A549 treated with RU486 at 1 μM for 4 hours (cell line): ENCODE results near the gene NUDT21. TPM values are rescaled to one million over a fixed set of nuclear protein-coding genes. Genes with fewer than 3 reads are reported as not detected.

Source experiments
- total RNA-seq: library from RNA; stranded (reverse); fragments of 200-300 nt; extraction: Qiagen RNA extraction; gene quantifications from 5 replicates; pipeline ENCODE4 v1.2.3, GENCODE V29; 2022; ENCODE audit warnings: low read depth

Gene NUDT21
- 105 to 128 TPM (median 110 TPM) in 5 replicates for total RNA-seq

DNA sequence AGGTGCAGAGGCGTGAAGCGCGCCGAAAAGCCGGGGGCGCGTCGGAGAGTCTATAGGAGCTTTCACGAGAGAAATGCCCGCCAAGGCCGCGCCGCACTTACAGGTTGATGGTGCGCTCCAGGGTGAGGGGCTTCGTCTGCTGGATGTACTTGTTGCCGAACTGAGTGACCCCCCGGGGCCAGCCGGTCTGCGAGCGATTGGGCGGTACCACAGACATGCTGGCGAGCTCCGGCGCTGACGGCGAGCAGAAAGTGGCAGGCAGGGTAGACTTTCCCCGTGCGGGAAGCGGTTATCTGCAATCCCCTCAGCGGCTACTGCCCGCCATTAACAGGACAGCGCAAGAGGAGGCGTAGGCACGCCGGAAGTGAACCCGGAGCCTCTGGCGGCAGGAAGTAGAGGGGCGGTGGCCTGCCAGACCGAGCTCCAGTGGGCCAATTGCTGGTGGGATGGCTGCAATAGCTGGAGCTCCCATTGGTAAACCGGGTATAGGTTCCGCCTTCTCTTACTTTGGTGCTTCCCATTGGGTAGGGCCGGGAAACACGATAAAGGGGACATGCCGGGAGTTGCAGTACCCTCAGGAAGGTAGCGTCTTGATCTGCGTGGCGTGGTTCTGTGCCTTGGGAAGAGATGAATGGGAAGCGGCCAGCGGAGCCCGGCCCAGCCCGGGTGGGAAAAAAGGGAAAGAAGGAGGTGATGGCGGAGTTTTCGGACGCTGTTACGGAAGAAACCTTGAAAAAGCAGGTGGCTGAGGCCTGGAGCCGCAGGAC is at the start of gene NUDT21, which contains the start of gene OGFOD1:
TSS of gene NUDT21 (minus strand) at position 347 of the 767 bp plus-strand sequence. CDS start at position 217, 130 bp downstream.
TSS of gene OGFOD1 (plus strand) at position 569 of the 767 bp plus-strand sequence. CDS start at position 628, 59 bp downstream.

DNA sequence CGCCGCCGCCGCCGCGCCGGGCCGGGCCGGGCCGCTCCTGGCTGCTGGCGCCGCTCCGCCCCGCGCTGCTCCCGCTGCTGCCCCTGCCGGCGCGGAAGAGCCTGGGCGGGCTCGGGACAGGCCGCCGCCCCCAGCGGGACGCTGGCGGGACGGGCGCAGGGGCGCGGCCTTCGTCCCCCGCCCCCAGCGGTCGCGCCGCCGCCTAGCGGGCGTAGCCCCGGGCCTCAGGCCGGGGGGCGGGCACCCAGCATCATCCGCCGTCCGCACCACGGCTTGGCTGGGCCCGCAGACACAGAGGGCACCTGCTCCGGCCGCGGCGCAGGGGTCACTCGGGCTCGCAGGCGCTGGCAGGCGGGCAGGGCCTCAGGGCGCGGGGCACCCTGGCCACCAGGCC is 25.7 kb downstream of the NUDT21 start, which contains the start of gene AMFR:
TSS of gene AMFR (minus strand) at position 107 of the 394 bp plus-strand sequence. CDS start 218 bp downstream, outside the sequence.

Other genes with a start within 250 kb of the NUDT21 start
- gene AMFR, start 25.8 kb downstream of the NUDT21 start, total RNA-seq: 53.9 to 71.2 TPM (median 63.9 TPM) in 5 replicates
- 58.4 to 100 TPM (median 74.5 TPM) in 5 replicates for gene OGFOD1, start 222 bp upstream of the NUDT21 start, total RNA-seq
- gene BBS2, start 68.7 kb upstream of the NUDT21 start, total RNA-seq: 12.0 to 24.6 TPM (median 19.4 TPM) in 5 replicates
- not detected in 5 replicates for gene MT4, start 113.7 kb upstream of the NUDT21 start, total RNA-seq
- 0.40 to 0.54 TPM in 2 of 5 replicates, not detected in the others for gene MT3, start 138.2 kb upstream of the NUDT21 start, total RNA-seq
- gene MT2A, start 157.3 kb upstream of the NUDT21 start, total RNA-seq: 556 to 952 TPM (median 727 TPM) in 5 replicates
- 0.95 TPM in 1 of 5 replicates, not detected in the others for gene MT1E, start 174.4 kb upstream of the NUDT21 start, total RNA-seq
- not detected in 5 replicates for gene MT1M, start 181.3 kb upstream of the NUDT21 start, total RNA-seq
- gene MT1A, start 187.3 kb upstream of the NUDT21 start, total RNA-seq: 17.0 to 21.0 TPM (median 17.8 TPM) in 5 replicates
- not detected in 5 replicates for gene MT1B, start 200.6 kb upstream of the NUDT21 start, total RNA-seq
- gene MT1F, start 206.6 kb upstream of the NUDT21 start, total RNA-seq: 10.9 to 16.8 TPM (median 11.8 TPM) in 5 replicates
- gene MT1G, start 216.7 kb upstream of the NUDT21 start, total RNA-seq: not detected in 5 replicates
- gene MT1H, start 218.5 kb upstream of the NUDT21 start, total RNA-seq: not detected in 5 replicates
- gene MT1X, start 231.1 kb upstream of the NUDT21 start, total RNA-seq: 177 to 256 TPM (median 193 TPM) in 5 replicates